WTC11 (cell line): ENCODE measurements around the gene COX8C. TPM values are rescaled to one million over a fixed set of nuclear protein-coding genes. Genes with fewer than 3 reads are reported as not detected.

Source experiments
- ATAC-seq: fragments of 200-7000 bp; cut with Tn5 transposase; 2 replicates; pipeline ENCODE4 v1.10.0; 2021; ENCODE audit warnings: mild to moderate bottlenecking, moderate library complexity
- CTCF ChIA-PET: fragments of 300-600 bp; sonication (Branson Sonifier 250); formaldehyde crosslinking; loops from one replicate; lab custom pipeline; 2021; ENCODE audit warnings: antibody characterized with exemption; lab: Charles Lee
- POLR2A ChIA-PET: fragments of 350-600 bp; sonication (Branson Sonifier 250); formaldehyde crosslinking; loops from one replicate; lab custom pipeline; 2021; ENCODE audit warnings: antibody characterized with exemption; lab: Charles Lee
- DNase-seq: peaks from one replicate; pipeline ENCODE4 v3.0.0; 2021; ENCODE audit warnings: low spot score
- H3K27ac Mint-ChIP-seq: 2 replicates; pipeline ENCODE4 v1.8.0; 2021; ENCODE audit warnings: mixed read lengths
- H3K27me3 Mint-ChIP-seq: 2 replicates; pipeline ENCODE4 v1.8.0; 2021; ENCODE audit warnings: low read depth, mild to moderate bottlenecking, moderate library complexity, mixed read lengths
- H3K36me3 Mint-ChIP-seq: 2 replicates; pipeline ENCODE4 v1.8.0; 2021; ENCODE audit warnings: mixed read lengths
- H3K4me1 Mint-ChIP-seq: 2 replicates; pipeline ENCODE4 v1.8.0; 2022; ENCODE audit warnings: mixed read lengths
- H3K4me3 Mint-ChIP-seq: 2 replicates; pipeline ENCODE4 v1.8.0; 2021; ENCODE audit warnings: mild to moderate bottlenecking, moderate library complexity, mixed read lengths
- H3K9me3 Mint-ChIP-seq: 2 replicates; pipeline ENCODE4 v1.8.0; 2021; ENCODE audit warnings: mixed read lengths
- ATF1 ChIP-seq: sonication (generic); formaldehyde crosslinking; IDR thresholded peaks from 2 replicates; pipeline ENCODE4 v1.8.1; 2023; ENCODE audit warnings: mild to moderate bottlenecking, moderate library complexity, missing genetic modification reagents
- FOXP1 ChIP-seq: sonication (generic); formaldehyde crosslinking; IDR thresholded peaks from 2 replicates; pipeline ENCODE4 v1.8.0; 2022; ENCODE audit warnings: missing genetic modification reagents, mild to moderate bottlenecking, moderate library complexity, borderline replicate concordance
- GABPB1 ChIP-seq: sonication (generic); formaldehyde crosslinking; IDR thresholded peaks from 2 replicates; pipeline ENCODE4 v1.8.1; 2023; ENCODE audit warnings: mild to moderate bottlenecking, missing genetic modification reagents
- NR3C1 ChIP-seq: sonication (generic); formaldehyde crosslinking; conservative IDR thresholded peaks from 2 replicates; pipeline ENCODE4 v1.8.1; 2023; ENCODE audit warnings: low read depth, mild to moderate bottlenecking, missing genetic modification reagents
- OVOL2 ChIP-seq: fragments of 250-450 bp; sonication (Bioruptor Pico); IDR thresholded peaks from 2 replicates; pipeline ENCODE4 v1.9.0; 2021; ENCODE audit warnings: mild to moderate bottlenecking, borderline replicate concordance
- SMAD3 ChIP-seq: sonication (generic); formaldehyde crosslinking; IDR thresholded peaks from 2 replicates; pipeline ENCODE4 v1.8.0; 2022; ENCODE audit warnings: missing genetic modification reagents, mild to moderate bottlenecking, borderline replicate concordance
- TP53 ChIP-seq: sonication (generic); formaldehyde crosslinking; IDR thresholded peaks from 2 replicates; pipeline ENCODE4 v1.8.1; 2023; ENCODE audit warnings: mild to moderate bottlenecking, missing genetic modification reagents
- ZNF219 ChIP-seq: sonication (generic); formaldehyde crosslinking; IDR thresholded peaks from 2 replicates; pipeline ENCODE4 v1.8.0; 2023; ENCODE audit warnings: missing genetic modification reagents, mild to moderate bottlenecking, borderline replicate concordance
- ZNF396 ChIP-seq: fragments of 250-450 bp; sonication (Bioruptor Pico); IDR thresholded peaks from 2 replicates; pipeline ENCODE4 v1.8.0; 2021; ENCODE audit warnings: mild to moderate bottlenecking, moderate library complexity, borderline replicate concordance
- ZNF423 ChIP-seq: fragments of 250-450 bp; sonication (Bioruptor Pico); IDR thresholded peaks from 2 replicates; pipeline ENCODE4 v2.1.2; 2022; ENCODE audit warnings: mild to moderate bottlenecking, moderate library complexity
- total RNA-seq: library from RNA; stranded (reverse); gene quantifications from 3 replicates; pipeline ENCODE4 v1.2.3, GENCODE V29; 2021
- TF ChIP-seq, protein P1 (sequence below): fragments of 250-450 bp; sonication (Bioruptor Pico); IDR thresholded peaks from 2 replicates; pipeline ENCODE4 v1.9.0; 2021; ENCODE audit warnings: mild to moderate bottlenecking
- TF ChIP-seq, protein P2 (sequence below): fragments of 250-450 bp; sonication (Bioruptor Pico); IDR thresholded peaks from 2 replicates; pipeline ENCODE4 v1.9.0; 2021; ENCODE audit warnings: mild to moderate bottlenecking, borderline replicate concordance
- TF ChIP-seq, protein P3 (sequence below): sonication (generic); formaldehyde crosslinking; IDR thresholded peaks from 2 replicates; pipeline ENCODE4 v1.8.0; 2023; ENCODE audit warnings: missing genetic modification reagents, mild to moderate bottlenecking, borderline replicate concordance
- TF ChIP-seq, protein P4 (sequence below): sonication (generic); formaldehyde crosslinking; IDR thresholded peaks from 2 replicates; pipeline ENCODE4 v1.8.1; 2023; ENCODE audit warnings: mild to moderate bottlenecking, missing genetic modification reagents

The COX8C gene
- total RNA-seq, 1 experiment from 2014 or later = not detected

DNA sequence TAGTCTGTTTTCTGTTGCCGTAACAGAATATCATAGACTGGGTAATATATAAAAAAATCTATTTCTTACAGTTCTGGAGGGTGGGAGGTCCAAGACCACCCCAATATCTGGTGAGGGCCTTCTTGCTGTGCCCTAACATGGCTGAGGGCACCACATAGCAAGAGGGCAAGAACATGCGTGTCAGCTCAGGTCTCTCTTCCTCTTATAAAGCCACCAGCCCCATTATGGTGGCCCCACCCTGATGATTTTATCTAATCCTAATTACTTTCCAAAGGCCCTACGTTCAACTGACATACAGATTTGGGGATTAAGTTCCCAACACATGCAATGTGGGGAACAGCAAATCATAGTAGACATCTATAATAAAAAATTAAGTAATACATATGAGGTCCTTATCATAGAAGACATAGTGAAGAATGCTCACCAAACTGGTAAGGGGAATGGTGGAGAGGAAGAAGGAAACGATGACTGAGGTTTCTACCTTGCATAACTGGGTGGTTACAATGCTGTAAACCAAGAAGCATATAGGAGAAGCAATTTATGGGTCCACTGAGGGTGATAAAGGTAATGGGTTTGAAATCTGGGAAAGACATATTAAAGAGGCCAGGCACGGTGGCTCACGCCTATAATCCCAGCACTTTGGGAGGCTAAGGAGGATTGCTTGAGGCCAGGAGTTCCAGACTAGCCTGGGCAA, 41.1 kb upstream of the COX8C start:
- ATAC-seq (no peak), DNase-seq (no peak)
- Mint-ChIP-seq H3K9me3 (no peaks in the 10 kb centered on the region), H3K4me1 (peaks cover 39% of the 10 kb centered on the region), H3K36me3 (no peaks in the 10 kb centered on the region), H3K4me3 (no peak overlapping the region), H3K27me3 (no peaks in the 10 kb centered on the region), H3K27ac (no peak overlapping the region)
- CTCF ChIA-PET = interaction anchor here (2.0 kb wide), 1 partner anchor 99 kb away, joined by 6 read pairs; the partner anchor contains the start of genes GON7 and UBR7
- POLR2A ChIA-PET = no interaction called here
- TF ChIP-seq ZNF219 (CRISPR knock-in tag) (no peak), NR3C1 (CRISPR knock-in tag) (no peak), FOXP1 (CRISPR knock-in tag) (no peak), GABPB1 (CRISPR knock-in tag) (no peak), TP53 (no peak)
- TF ChIP-seq, protein P1, sequence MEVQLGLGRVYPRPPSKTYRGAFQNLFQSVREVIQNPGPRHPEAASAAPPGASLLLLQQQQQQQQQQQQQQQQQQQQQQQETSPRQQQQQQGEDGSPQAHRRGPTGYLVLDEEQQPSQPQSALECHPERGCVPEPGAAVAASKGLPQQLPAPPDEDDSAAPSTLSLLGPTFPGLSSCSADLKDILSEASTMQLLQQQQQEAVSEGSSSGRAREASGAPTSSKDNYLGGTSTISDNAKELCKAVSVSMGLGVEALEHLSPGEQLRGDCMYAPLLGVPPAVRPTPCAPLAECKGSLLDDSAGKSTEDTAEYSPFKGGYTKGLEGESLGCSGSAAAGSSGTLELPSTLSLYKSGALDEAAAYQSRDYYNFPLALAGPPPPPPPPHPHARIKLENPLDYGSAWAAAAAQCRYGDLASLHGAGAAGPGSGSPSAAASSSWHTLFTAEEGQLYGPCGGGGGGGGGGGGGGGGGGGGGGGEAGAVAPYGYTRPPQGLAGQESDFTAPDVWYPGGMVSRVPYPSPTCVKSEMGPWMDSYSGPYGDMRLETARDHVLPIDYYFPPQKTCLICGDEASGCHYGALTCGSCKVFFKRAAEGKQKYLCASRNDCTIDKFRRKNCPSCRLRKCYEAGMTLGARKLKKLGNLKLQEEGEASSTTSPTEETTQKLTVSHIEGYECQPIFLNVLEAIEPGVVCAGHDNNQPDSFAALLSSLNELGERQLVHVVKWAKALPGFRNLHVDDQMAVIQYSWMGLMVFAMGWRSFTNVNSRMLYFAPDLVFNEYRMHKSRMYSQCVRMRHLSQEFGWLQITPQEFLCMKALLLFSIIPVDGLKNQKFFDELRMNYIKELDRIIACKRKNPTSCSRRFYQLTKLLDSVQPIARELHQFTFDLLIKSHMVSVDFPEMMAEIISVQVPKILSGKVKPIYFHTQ (CRISPR knock-in tag) = no peak
- TF ChIP-seq, protein P2, sequence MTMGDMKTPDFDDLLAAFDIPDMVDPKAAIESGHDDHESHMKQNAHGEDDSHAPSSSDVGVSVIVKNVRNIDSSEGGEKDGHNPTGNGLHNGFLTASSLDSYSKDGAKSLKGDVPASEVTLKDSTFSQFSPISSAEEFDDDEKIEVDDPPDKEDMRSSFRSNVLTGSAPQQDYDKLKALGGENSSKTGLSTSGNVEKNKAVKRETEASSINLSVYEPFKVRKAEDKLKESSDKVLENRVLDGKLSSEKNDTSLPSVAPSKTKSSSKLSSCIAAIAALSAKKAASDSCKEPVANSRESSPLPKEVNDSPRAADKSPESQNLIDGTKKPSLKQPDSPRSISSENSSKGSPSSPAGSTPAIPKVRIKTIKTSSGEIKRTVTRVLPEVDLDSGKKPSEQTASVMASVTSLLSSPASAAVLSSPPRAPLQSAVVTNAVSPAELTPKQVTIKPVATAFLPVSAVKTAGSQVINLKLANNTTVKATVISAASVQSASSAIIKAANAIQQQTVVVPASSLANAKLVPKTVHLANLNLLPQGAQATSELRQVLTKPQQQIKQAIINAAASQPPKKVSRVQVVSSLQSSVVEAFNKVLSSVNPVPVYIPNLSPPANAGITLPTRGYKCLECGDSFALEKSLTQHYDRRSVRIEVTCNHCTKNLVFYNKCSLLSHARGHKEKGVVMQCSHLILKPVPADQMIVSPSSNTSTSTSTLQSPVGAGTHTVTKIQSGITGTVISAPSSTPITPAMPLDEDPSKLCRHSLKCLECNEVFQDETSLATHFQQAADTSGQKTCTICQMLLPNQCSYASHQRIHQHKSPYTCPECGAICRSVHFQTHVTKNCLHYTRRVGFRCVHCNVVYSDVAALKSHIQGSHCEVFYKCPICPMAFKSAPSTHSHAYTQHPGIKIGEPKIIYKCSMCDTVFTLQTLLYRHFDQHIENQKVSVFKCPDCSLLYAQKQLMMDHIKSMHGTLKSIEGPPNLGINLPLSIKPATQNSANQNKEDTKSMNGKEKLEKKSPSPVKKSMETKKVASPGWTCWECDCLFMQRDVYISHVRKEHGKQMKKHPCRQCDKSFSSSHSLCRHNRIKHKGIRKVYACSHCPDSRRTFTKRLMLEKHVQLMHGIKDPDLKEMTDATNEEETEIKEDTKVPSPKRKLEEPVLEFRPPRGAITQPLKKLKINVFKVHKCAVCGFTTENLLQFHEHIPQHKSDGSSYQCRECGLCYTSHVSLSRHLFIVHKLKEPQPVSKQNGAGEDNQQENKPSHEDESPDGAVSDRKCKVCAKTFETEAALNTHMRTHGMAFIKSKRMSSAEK (CRISPR knock-in tag) = no peak
- TF ChIP-seq, protein P3, sequence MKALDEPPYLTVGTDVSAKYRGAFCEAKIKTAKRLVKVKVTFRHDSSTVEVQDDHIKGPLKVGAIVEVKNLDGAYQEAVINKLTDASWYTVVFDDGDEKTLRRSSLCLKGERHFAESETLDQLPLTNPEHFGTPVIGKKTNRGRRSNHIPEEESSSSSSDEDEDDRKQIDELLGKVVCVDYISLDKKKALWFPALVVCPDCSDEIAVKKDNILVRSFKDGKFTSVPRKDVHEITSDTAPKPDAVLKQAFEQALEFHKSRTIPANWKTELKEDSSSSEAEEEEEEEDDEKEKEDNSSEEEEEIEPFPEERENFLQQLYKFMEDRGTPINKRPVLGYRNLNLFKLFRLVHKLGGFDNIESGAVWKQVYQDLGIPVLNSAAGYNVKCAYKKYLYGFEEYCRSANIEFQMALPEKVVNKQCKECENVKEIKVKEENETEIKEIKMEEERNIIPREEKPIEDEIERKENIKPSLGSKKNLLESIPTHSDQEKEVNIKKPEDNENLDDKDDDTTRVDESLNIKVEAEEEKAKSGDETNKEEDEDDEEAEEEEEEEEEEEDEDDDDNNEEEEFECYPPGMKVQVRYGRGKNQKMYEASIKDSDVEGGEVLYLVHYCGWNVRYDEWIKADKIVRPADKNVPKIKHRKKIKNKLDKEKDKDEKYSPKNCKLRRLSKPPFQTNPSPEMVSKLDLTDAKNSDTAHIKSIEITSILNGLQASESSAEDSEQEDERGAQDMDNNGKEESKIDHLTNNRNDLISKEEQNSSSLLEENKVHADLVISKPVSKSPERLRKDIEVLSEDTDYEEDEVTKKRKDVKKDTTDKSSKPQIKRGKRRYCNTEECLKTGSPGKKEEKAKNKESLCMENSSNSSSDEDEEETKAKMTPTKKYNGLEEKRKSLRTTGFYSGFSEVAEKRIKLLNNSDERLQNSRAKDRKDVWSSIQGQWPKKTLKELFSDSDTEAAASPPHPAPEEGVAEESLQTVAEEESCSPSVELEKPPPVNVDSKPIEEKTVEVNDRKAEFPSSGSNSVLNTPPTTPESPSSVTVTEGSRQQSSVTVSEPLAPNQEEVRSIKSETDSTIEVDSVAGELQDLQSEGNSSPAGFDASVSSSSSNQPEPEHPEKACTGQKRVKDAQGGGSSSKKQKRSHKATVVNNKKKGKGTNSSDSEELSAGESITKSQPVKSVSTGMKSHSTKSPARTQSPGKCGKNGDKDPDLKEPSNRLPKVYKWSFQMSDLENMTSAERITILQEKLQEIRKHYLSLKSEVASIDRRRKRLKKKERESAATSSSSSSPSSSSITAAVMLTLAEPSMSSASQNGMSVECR = no peak
- TF ChIP-seq, all 79 proteins: peak for 0

DNA sequence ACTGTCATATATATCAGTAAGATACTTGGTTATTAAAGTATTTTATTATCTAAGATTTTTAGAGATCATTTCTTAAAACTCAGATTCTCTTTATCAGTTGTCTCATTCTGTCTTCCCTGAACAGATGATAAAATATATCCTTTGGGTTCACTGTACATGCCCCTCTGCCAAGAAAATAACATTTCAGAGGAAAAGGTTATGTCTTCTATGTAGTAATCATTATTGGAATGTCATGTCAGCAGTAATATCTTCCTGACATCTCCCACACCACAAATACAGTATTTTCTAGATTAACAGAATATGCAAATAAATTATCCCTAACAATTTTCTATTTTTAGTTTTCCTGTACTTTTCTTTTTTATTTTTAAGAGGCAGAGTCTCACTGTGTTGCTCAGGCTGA, 40.2 kb upstream of the COX8C start:
- CTCF ChIA-PET = no interaction called here
- Mint-ChIP-seq H3K27ac (no peak overlapping the region), H3K36me3 (no peaks in the 10 kb centered on the region), H3K4me1 (peaks cover 34% of the 10 kb centered on the region), H3K9me3 (no peaks in the 10 kb centered on the region), H3K4me3 (no peak overlapping the region), H3K27me3 (no peaks in the 10 kb centered on the region)
- POLR2A ChIA-PET = no interaction called here
- DNase-seq = no peak
- ATAC-seq = no peak
- TF ChIP-seq ZNF423 (no peak), ZNF396 (CRISPR knock-in tag) (no peak), ATF1 (CRISPR knock-in tag) (no peak), OVOL2 (CRISPR knock-in tag) (no peak), SMAD3 (no peak), TP53 (no peak)
- TF ChIP-seq, protein P4, sequence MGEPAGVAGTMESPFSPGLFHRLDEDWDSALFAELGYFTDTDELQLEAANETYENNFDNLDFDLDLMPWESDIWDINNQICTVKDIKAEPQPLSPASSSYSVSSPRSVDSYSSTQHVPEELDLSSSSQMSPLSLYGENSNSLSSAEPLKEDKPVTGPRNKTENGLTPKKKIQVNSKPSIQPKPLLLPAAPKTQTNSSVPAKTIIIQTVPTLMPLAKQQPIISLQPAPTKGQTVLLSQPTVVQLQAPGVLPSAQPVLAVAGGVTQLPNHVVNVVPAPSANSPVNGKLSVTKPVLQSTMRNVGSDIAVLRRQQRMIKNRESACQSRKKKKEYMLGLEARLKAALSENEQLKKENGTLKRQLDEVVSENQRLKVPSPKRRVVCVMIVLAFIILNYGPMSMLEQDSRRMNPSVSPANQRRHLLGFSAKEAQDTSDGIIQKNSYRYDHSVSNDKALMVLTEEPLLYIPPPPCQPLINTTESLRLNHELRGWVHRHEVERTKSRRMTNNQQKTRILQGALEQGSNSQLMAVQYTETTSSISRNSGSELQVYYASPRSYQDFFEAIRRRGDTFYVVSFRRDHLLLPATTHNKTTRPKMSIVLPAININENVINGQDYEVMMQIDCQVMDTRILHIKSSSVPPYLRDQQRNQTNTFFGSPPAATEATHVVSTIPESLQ (CRISPR knock-in tag) = no peak
